SK-N-MC (cell line): ENCODE data around the gene PKIB.

Experiments
- EZH2 ChIP-seq: fragments of 200-600 bp; sonication (generic); IDR thresholded peaks from one replicate; pipeline ENCODE4 v1.6.1; 2017; ENCODE audit warnings: antibody characterized with exemption
- FOXP2 ChIP-seq: optimal IDR thresholded peaks from 2 replicates; pipeline ENCODE3; 2011; ENCODE audit warnings: mild to moderate bottlenecking, moderate library complexity; ENCODE audit not compliant: insufficient read depth; ENCODE audit errors: extremely low read length, control extremely low read depth
- POLR2AphosphoS5 ChIP-seq: IDR thresholded peaks from 2 replicates; pipeline ENCODE4 v1.6.1; 2012; ENCODE audit warnings: mild to moderate bottlenecking, low read depth, low read length, borderline replicate concordance

GRCh38 chr6:122571888-122572287, 38.3 kb upstream of the PKIB start:
- TF ChIP-seq EZH2 = no peak
- TF ChIP-seq POLR2AphosphoS5 = no peak
- no peak for TF ChIP-seq FOXP2
